Omental fat pad (tissue), 4 donors: ENCODE measurements around the gene CCL2. TPM values are rescaled to one million over a fixed set of nuclear protein-coding genes. Genes with fewer than 3 reads are reported as not detected.

Experiments
- ATAC-seq: fragments of 150-250 bp; one replicate; pipeline ENCODE4 v1.9.1; 2016; ENCODE audit warnings: mild to moderate bottlenecking, moderate library complexity; ENCODE audit not compliant: low FRiP score
- DNase-seq: peaks from one replicate; pipeline ENCODE4 v3.0.0-alpha.2; 2019; ENCODE audit warnings: low spot score
- CTCF ChIP-seq, 3 donors: fragments of 450-650 bp; IDR thresholded peaks; one replicate each; pipeline ENCODE4 v1.5.1; 2016 to 2017; ENCODE audit warnings: antibody characterized with exemption in 3 of 3, mild to moderate bottlenecking in 3 of 3, moderate library complexity in 2 of 3
- total RNA-seq, 4 donors: library from RNA; depleted of rRNA; stranded (reverse); fragments of >200 nt; gene quantifications; one replicate each; pipeline ENCODE4 v1.1.0, GENCODE V29; 2016

The CCL2 gene
- total RNA-seq, 4 donors from 2014 or later, result 39.8 to 556 (median 227) TPM

- no peak for DNase-seq
- no peak for ATAC-seq
- TF ChIP-seq CTCF (IDR thresholded peaks at IDR 0.05), result no peak
Measured at GRCh38 chr17:34246446-34246845, 8.6 kb upstream of the CCL2 start.

GRCh38 chr17:34246881-34247280 lies 8.2 kb upstream of the CCL2 start:
- DNase-seq (no peak), ATAC-seq (no peak)
- TF ChIP-seq CTCF (IDR thresholded peaks at IDR 0.05), result no peak

GRCh38 chr17:34248511-34249024 lies 6.5 kb upstream of the CCL2 start:
- no peak for DNase-seq
- ATAC-seq, result peak; percentile 24
- TF ChIP-seq CTCF (IDR thresholded peaks at IDR 0.05), result no peak

- no peak for ATAC-seq
- DNase-seq, result no peak
- no peak for TF ChIP-seq CTCF (IDR thresholded peaks at IDR 0.05)
Measured at GRCh38 chr17:34249061-34249460, 6.0 kb upstream of the CCL2 start.

GRCh38 chr17:34249478-34249877 lies 5.6 kb upstream of the CCL2 start:
- TF ChIP-seq CTCF (IDR thresholded peaks at IDR 0.05), result no peak
- ATAC-seq (no peak), DNase-seq (no peak)

- no peak for ATAC-seq
- no peak for TF ChIP-seq CTCF (IDR thresholded peaks at IDR 0.05)
- no peak for DNase-seq
Measured at GRCh38 chr17:34251186-34251585, 3.9 kb upstream of the CCL2 start.

GRCh38 chr17:34252095-34252443 lies 3.0 kb upstream of the CCL2 start:
- peak; percentile 52 for ATAC-seq
- TF ChIP-seq CTCF (IDR thresholded peaks at IDR 0.05), result no peak

More at GRCh38 chr17:34252095-34252443, 3.0 kb upstream of the CCL2 start:
- no peak for DNase-seq
